ENCODE measurements around the gene VAMP8. TPM values are rescaled to one million over a fixed set of nuclear protein-coding genes. Genes with fewer than 3 reads are reported as not detected.

The VAMP8 gene
- total and polyA plus RNA-seq, 2 donors (not counting 1 experiment from before 2014, with no cell fraction given): 2.3 to 80.6 TPM

- H3K9ac ChIP-seq (ENCODE audit: insufficient read depth, low read length): no peak overlapping the region
- peaks cover 31% of the 10 kb centered on the region for H3K4me1 ChIP-seq (ENCODE audit: control insufficient read depth, extremely low read depth, insufficient read depth, low read length)
- no peak for TF ChIP-seq EZH2 (IDR thresholded peaks at IDR 0.05; ENCODE audit: low read length, missing control alignments)
- TF ChIP-seq CTCF (conservative IDR thresholded peaks at IDR 0.05 in 1 of 2, IDR thresholded peaks at IDR 0.05 in 1 of 2; ENCODE audit: low read depth in 1 of 2, low read length in 2 of 2): no peak
- no peak overlapping the region for H2AFZ ChIP-seq (ENCODE audit: low read length)
- H3K27ac ChIP-seq (ENCODE audit: insufficient read depth, low read length): no peak overlapping the region
- H3K4me2 ChIP-seq (ENCODE audit: extremely low read depth, insufficient read depth, low read length): no peak overlapping the region
- no peaks in the 10 kb centered on the region for H3K27me3 ChIP-seq (ENCODE audit: control insufficient read depth, insufficient read depth, low read length)
- no peak overlapping the region for H3K4me3 ChIP-seq (replicated peaks in 1 of 4; ENCODE audit: control extremely low read depth in 1 of 4, insufficient read depth in 1 of 4, low read depth in 3 of 4, low read length in 4 of 4)
- no peak for DNase-seq (ENCODE audit: low read depth in 2 of 2)
- peaks cover 15% of the 10 kb centered on the region for H3K79me2 ChIP-seq (ENCODE audit: control insufficient read depth, insufficient read depth, low read length)
- peaks cover 9% of the 10 kb centered on the region for H3K36me3 ChIP-seq (ENCODE audit: control insufficient read depth, insufficient read depth, low read length)
- H3K9me3 ChIP-seq (ENCODE audit: control insufficient read depth, insufficient read depth, low read depth, low read length): no peaks in the 10 kb centered on the region
- H4K20me1 ChIP-seq (ENCODE audit: control insufficient read depth, extremely low read depth, insufficient read depth, low read length): no peaks in the 10 kb centered on the region
Measured at GRCh38 chr2:85607268-85608215, 30.2 kb downstream of the VAMP8 start.

DNA sequence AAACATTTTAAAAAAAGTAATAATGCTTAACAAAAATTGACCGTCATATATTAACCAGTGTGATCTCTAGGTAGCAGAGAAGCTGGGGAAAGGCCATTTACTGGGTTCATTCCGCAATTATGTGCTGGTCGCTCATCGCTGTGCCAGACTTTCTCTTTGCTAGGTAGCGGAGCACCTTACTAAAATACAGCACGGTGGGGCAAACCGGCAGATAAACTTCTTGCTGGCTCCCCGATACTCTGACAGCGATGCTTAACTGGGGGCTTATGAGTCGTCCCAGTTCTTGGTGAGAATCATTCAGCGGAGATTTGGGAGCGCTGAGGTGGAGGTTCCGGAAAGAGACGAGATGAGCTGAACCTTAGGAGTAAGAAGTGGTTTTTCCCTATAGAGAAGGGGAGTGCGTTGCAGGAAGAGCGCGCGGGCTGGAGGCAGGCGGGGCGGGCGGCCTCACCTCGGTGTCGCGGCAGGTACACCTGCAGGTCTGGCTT, 33.9 kb downstream of the VAMP8 start:
- Histone ChIP-seq H2AFZ (ENCODE audit: low read length) (peak overlapping the region; percentile 62), H3K4me1 (ENCODE audit: control insufficient read depth, extremely low read depth, insufficient read depth, low read length) (peaks cover 12% of the 10 kb centered on the region), H3K4me3 (replicated peaks in 1 of 4; ENCODE audit: control extremely low read depth in 1 of 4, insufficient read depth in 1 of 4, low read depth in 3 of 4, low read length in 4 of 4) (peak overlapping the region; percentile 74 to 92 (median 82)), H3K9ac (ENCODE audit: insufficient read depth, low read length) (peak overlapping the region; percentile 73), H4K20me1 (ENCODE audit: control insufficient read depth, extremely low read depth, insufficient read depth, low read length) (no peaks in the 10 kb centered on the region), H3K27ac (ENCODE audit: insufficient read depth, low read length) (peak overlapping the region; percentile 75), H3K4me2 (ENCODE audit: extremely low read depth, insufficient read depth, low read length) (peak overlapping the region; percentile 96), H3K36me3 (ENCODE audit: control insufficient read depth, insufficient read depth, low read length) (peaks cover 9% of the 10 kb centered on the region), H3K9me3 (ENCODE audit: control insufficient read depth, insufficient read depth, low read depth, low read length) (no peaks in the 10 kb centered on the region), H3K27me3 (ENCODE audit: control insufficient read depth, insufficient read depth, low read length) (no peaks in the 10 kb centered on the region), H3K79me2 (ENCODE audit: control insufficient read depth, insufficient read depth, low read length) (peaks cover 11% of the 10 kb centered on the region)
- TF ChIP-seq CTCF (conservative IDR thresholded peaks at IDR 0.05 in 1 of 2, IDR thresholded peaks at IDR 0.05 in 1 of 2; ENCODE audit: low read depth in 1 of 2, low read length in 2 of 2) (no peak), EZH2 (IDR thresholded peaks at IDR 0.05; ENCODE audit: low read length, missing control alignments) (no peak)
- DNase-seq (ENCODE audit: low read depth in 2 of 2): no peak
